ENCODE results near the gene SORCS2.

The SORCS2 gene

DNA sequence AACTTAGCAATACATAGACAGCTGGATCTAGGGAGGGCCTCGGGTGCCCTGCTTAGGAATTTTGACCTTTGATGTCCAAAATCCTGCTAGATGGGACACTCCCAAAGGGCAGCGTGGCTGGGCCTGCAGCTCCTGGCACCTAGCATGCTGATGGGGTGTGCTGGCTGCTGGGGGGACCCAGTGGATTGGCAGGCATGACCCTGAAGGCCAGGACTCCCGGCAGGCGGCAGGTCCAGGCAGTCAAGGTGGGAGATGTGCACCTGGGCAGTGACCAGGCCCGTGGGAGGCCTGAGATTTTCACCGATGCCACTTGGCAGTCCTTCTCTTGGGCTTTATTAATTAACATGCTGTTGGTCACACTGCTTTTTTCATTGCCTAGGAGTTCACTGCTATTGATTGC, 158.1 kb downstream of the SORCS2 start:
- no peak for DNase-seq (ENCODE audit: low read depth in 1 of 2, low spot score in 1 of 2)

DNA sequence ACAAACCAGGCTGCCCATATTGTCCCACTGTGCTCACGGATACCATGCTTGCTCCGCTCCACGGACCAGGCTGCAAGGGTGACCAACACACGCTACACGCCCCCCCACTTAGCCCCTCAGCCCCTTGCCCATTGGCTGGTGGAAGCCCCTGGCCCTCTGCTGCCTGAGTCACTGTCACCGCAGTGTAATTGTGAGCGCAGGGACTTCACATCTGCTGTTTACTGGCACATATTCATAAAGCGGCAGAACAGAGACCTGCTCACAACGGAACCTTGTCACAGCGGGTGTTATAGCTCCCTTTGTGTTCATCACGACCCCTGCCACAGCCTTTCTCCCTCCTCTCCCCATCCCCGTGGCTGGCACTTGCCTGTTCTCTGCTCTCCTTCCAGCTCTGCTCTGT, 158.7 kb downstream of the SORCS2 start:
- no peak for DNase-seq (ENCODE audit: low read depth in 1 of 2, low spot score in 1 of 2)

DNA sequence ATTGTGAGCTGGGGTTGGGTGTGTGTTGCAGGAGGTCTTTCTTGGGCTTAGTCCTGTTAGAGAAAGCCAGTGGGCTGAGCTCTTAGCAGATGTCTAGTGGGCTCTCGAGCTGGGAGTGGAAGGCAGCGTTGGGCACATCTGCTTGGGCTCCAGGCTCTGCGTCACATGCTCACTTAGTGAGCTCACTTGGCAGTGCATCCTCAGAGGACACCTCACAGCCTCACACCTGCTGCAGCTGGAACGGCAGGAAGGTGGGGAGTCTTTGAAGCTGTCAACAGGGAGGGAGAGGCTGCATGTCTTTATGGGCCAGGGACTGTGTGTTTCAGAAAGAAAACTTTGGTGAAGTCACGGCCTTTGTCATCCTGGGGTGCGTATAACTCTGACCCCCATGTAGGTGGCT, 160.1 kb downstream of the SORCS2 start:
- no peak for DNase-seq (ENCODE audit: low read depth in 1 of 2, low spot score in 1 of 2)

DNA sequence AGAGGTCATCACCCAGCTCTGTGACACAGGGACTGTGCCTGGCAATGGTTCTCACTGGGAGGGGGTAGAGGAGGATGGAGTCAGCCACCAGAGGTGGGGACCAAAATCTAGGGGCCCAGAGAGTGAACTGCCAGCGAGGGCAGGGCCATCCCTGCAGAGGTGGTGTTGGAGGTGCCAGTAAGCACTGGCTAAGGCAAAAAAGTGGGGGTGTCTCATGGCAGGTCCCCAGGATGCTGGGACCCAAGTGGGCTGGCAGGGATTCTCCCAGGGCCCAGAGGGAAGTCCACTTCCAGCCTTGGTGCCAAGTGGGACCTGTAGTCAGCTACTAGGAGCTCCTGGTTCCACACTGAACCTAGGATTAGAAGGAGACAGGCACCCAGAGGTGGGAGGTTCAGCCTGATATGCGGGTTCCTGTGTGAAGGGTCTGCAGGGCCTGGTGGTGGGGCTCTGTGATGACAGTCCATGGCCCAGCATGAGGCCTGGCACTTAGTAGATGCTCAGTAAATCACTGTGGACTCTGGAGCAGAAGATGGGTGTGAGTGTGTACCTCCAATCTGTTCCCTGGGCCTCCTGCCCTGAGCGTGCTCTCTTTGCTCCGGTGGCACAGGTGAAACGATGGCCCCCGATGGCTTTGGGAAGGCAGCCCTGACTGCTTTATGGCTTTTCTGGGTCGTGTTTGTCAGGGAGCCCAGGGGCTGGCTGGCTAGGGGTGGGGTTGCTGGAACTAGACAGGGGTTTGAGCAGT, 160.9 kb downstream of the SORCS2 start:
- DNase-seq (ENCODE audit: low read depth in 1 of 2, low spot score in 1 of 2) = no peak

DNA sequence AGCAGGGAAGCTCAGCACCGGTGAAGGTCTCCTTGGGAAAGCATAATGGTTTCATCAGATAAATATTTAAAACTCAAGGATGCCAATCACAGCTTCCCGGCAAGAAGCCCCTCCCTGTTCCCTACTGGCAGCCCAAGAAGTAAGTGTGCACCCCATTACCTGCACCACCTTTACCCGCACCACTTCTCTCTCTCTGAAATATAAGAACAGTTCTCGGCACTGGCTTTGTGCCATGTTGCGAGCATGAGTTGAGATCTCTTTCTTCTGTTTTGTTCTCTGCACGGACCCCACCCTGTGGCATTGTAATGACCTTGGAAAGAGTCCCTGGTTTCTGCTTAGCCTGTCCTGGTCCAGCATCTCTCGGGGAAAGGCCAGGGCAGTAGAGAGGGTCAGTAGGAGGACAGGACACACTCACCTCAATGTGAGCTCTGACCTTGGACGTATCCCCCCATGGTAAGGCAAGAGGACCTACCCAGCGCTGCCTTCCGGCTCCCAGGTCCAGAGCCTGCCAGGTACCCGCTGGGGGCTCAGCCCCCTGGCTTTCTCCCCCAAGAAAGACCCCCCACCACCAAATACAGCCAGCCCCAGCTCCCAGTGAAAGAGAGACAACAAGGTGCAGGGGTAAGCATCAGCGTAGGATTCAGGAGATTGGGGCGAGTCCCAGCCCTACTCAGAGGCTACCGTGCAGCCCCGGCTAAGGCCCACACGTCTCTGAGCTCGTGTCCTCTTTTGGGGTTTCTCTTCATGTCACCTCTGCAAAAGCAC, 161.7 kb downstream of the SORCS2 start:
- DNase-seq (ENCODE audit: low read depth in 1 of 2, low spot score in 1 of 2) = no peak

DNA sequence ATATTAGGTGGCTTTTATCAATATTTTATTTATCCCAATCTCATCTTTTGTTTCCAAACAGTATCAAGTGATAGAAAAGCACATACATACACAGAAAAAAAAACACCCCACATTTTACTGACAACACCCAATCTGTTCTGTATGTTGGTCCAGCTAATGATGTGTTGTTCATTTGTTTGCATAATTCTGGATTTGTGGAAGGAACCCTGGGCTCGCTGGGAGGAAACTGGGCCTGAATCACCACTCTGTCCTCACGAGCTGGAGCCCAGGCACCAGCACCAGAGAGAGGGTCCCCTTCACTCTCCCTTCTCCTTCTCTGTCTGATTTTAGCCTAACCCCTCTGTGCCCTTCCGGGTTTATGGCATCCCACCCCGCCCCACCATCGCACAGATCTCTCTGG, 162.6 kb downstream of the SORCS2 start:
- DNase-seq (ENCODE audit: low read depth in 1 of 2, low spot score in 1 of 2) = no peak

DNA sequence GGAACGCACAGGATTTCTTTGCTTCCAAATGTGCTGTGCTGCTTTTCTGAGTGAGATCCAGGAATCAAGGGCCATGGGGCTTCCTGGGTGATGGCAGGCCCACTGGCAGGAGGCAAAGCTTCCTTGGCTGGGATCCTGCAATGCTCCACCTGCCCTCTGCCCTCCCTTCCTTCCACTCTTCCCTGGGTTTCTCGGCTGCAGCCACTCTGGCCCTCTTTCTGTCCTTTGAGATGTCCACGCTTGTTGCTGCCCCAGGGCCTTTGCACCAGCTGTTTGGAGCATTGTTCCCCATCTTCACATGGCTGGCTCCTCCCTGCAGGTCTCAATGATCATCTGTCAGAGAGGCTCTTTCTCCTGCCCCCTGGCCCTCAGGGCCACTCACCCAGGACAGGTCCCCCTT, 163.5 kb downstream of the SORCS2 start:
- DNase-seq (ENCODE audit: low read depth in 1 of 2, low spot score in 1 of 2) = no peak

DNA sequence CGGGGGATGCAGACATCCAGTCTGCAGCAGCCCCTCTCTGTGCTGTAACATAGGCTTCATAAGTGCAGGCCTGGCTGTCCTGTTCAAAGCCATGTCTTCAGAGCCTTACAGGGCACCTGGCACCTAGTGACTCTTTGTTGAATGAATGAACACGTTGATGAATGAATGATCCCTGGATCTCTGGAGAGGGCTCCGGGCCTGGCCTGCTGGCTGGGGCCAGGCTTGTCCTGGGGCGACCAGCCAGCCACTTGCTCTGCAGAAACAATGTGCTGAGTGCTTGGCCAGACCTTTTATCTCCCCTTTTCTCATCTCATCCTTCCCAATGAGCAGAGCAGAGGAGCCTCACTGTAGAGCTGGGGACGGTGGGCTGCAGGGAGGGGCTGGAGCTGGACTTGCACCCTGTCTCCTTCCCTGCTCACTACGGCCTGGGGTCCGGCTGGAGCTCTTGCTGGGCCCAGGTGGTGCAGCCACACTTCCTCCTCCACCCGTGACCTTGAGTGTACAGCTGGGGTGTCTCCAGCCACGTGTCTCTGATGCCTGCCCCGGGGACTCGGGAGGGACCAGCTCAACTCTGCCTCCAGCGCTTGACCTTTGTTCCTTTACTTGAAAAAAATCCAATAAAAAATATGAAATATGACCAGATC, 164.5 kb downstream of the SORCS2 start:
- DNase-seq (ENCODE audit: low read depth in 1 of 2, low spot score in 1 of 2) = no peak

DNA sequence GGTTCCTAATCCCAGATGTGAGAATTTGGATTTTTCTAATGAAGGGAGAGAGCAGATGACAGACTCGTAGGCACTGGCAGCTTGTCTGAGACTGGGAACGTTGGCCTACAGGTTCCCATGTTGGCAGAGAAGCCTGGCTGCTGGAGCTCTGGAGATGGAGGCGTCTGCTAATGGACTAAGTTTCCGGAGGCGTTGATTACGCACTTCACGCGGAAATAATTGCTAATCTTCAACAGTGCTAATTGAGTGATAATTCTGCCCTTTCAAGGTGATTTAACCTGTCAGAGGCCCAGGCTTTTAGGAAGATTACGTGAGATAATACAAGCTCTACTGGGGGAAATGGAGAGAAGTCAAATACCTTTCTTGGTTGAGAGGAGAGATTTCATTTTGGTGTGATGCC, 165.0 kb downstream of the SORCS2 start:
- no peak for DNase-seq (ENCODE audit: low read depth in 1 of 2, low spot score in 1 of 2)

DNA sequence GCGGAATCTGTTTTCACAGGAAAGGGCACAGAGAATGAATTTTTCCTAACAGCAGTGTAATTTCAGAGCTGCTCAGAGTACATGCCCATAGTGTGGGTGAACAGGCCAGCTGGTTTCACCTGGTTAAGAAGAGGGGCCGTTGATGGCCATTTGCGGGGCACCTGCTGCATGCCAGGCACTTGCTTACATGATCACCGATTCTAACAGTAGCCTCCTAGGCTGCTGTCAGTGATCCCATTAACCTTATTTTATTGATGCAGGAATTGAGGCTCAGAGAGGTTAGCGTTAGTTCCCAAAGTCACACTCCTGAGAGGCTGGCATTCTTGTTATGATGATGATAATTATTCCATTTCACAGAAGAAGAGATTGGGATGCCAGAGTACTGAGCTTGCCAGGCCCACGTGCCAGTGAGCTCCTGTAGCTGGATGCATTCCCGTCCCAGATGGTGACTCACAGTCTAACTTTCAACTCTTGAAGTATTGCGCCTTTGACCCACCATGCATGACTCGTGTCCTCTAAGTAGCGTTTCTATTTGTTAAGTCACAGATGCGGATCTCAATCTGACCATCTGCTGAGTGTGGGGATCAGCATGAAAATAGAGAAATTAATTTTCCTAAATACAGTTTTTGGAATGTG, 165.9 kb downstream of the SORCS2 start:
- DNase-seq (ENCODE audit: low read depth in 1 of 2, low spot score in 1 of 2) = no peak

DNA sequence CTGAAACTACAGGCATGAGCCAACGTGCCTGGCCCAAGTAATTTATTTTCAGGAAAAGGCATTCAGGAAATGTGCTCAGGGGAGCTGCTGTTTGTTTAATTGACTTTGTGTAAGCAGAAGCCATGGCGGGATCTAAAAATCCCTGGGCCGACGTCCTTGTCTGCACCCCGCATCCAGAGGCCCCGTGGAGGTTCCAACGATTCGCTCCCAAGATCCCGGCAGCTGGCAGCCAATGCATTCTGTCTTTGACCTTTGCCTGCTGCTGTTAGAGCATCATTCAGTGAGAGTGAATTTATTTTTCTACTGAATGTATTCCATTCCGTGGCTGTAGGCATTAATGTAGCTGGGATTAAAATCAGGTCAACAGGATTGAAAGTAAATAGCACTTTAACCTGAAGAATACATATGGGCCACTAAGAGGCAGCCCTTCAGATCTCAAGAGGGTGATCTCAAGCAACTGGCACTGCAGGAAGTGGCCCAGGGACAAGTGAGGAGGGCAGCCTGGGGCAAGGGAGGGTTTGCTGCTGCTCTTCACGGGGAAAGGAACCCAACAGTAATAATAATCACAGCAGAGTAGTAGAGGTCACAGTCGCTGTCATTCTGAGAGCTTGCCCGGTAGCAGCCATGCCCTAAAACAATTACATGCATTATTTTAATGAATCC, 167.2 kb downstream of the SORCS2 start:
- no peak for DNase-seq (ENCODE audit: low read depth in 1 of 2, low spot score in 1 of 2)

DNA sequence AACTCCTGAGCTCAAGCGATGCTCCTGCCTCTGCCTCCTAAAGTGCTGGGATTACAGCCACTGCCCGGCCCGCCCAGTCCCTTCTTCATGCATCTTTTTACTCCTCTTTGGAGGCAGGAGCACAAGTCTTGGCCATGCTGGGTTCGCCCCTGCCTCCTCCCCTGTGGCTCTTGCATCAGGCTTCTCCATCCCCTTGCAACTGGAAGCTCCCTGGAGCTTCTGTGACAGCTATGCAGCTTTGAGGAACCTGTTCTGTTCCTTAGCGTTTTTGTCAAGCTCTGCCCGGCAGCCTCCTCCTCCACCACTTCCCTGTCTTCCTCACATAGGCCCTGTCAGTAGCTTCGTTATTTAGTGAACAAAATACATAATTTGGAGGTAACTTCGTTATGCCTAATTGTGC, 168.5 kb downstream of the SORCS2 start:
- DNase-seq (ENCODE audit: low read depth in 1 of 2, low spot score in 1 of 2) = no peak

DNA sequence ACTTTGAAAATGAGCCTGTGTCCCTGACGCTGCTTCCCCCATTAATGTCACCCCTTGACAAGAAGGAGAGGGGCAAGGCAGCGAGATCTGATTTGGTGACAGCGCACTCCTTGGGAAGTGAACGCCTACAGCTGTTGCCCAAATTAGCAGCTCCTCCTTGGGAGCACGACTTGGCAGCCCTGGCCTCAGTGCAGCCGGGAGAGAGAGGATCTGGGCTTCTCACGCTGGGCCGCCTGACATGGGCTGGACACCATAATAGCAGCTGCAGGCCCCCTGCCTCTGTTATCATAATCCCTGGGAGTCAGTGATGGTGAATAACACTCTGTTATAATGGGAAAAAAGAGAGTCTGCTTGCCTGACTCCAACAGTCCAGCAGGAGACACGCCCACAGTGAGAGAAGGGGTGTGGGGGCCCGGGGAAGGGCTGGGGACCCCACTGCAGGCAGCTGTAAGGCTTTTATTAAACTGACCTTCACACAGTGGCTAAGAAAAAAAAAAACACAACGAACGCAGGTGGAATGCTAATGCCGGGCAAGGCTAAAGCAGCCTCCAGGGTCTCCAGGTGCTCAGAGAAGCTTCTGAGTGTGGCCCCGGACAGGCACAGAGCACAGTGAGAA, 169.1 kb downstream of the SORCS2 start:
- DNase-seq (ENCODE audit: low read depth in 1 of 2, low spot score in 1 of 2) = no peak

DNA sequence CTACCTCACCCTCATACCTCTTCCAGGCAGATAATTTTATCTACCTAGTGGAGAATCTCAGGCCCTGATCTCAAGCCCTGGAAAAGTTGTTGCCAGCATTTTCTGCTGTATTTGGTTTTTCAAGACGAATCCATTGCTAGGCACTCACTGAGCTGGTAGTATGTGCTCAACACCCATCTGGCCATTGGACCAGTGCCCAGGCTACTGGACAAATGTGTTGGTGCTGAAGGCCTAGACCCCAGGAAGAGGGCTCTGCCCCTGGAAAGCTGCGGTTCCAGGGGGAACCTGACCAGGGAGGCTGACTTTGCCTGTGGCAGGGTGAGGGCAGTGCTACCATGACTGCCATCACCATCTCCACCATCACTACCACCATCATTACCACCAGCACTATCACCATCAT, 170.0 kb downstream of the SORCS2 start:
- DNase-seq (ENCODE audit: low read depth in 1 of 2, low spot score in 1 of 2) = no peak

DNA sequence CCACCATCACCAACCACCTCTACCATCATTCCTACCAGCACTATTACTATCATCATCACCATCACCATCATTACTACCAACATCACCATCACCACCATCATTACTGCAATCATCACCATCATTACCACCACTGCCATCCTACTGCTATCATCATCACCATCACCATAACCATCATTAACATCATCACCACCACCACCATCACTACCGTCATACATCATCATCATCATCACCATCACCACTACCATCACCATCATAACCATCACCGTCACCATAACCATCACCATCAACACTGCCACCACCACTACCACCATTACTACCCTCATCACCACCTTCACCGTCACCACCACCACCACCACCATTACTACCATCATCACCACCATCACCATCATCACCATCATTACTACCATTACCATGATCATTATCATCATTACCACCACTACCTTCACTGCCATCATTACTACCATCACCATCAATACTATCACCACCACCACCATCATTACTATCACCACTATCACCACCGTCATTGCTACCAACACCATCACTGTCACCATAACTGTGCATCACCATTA, 170.6 kb downstream of the SORCS2 start:
- DNase-seq (ENCODE audit: low read depth in 1 of 2, low spot score in 1 of 2) = no peak

DNA sequence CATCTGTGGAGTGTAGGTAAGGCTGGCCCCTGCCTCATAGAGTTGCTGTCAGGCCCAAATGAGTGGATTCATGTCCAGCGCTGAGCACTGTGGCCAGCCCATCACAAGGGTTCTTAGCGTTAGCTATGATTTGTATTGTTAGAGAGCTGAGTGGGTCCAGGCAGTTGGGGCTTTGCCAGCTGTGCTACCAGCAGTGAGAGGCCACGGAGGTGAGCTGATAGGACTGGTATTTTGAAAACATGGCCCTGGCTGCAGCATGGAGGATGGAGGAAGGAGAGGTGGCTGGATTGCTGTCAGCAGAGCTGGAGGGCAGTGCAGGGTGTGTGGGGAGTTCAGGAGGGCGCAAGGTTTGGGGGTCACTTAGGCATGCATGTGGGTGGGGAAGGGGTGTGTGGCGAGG, 172.6 kb downstream of the SORCS2 start:
- DNase-seq (ENCODE audit: low read depth in 1 of 2, low spot score in 1 of 2) = no peak

DNA sequence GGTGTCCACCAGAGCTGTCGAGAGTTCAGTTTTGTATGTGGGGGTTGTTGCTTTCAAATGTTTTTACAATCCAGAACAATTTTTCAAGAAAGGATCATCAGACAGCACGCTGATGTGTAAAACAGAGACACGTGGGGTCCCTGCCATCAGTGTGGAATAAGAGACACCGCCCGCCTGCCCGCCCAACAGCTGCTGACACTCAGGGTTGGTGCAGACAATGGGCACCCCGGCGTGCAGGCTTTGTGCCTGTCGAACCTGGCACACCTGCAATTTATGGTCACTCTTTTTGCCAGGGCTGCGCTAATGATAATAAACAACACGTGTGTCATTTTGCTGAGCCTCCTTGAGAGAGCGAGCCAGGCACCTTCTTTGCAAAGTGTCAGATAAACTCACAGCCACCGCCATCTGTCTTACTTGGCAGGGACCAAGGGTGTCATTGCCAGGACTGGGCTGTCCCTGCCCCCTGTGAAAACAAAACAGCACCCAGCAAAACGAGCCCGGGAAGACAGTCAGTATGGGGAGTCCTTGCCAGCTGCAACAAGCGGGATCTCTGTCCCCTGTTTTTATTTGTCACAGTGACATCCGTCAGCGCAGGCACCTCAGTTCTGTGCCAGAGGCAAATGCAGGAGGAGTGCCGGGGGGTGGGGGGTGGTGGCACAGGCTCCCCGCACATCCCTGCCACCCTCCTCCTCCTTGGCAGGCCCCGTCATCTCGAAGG, 173.3 kb downstream of the SORCS2 start:
- no peak for DNase-seq (ENCODE audit: low read depth in 1 of 2, low spot score in 1 of 2)

DNA sequence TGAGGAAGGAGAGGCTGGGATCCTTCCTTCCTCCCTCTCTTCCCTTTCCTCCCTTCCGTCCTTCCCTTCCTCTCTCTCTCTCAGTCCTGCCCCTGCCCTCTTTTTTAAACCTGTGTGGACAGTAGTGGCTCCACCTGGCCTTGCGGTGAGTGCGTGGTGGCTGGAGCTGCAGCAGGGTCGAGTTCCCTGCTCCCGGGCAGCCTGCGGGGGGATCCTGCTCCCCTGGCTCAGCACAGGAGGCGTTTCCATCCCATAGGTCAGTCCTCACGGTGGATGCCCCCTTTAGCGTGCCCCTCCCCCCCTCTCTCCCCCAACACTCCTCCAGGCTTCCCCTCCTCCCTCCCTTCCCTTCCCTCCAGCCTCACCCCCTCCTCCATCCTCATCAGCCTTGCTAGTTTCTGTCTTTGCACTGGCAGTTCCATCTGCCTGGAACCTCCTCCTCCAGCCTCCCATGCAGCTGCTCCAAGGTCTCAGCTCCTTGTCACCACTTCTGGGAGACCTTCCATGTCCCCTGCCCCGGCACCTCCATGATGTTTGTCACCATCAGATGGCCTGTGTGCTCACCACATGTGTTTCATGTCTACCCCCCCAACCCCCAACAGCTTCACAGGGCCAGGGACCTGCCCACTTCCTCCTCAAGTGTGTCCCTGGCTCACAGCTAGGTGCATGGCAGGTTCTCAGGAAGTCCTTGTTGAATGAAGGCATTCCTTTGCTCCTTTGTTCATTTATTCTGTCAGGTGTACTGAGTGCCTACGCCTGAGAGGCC, 174.0 kb downstream of the SORCS2 start:
- no peak for DNase-seq (ENCODE audit: low read depth in 1 of 2, low spot score in 1 of 2)

DNA sequence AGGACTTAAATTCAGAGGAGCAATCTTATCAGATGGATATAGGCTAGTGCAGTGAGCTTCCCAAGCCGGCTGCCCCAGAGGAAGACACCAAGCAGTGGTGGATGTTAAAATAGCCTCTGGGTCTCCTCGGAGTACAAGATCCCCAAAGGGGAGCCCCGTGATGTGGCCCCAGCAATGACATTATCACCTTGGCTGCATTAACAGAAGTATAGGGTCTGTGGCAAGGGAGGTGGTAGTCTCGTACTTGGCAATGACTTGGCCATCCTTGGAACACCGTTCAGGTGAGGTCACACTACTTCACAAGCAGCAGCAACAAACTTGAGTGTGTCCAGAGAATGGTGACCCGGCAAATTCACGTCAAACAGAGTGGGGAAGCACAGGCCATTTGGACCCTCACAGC, 174.6 kb downstream of the SORCS2 start:
- no peak for DNase-seq (ENCODE audit: low read depth in 1 of 2, low spot score in 1 of 2)
